GM10266 (cell line): ENCODE measurements around the gene ASPA.

Experiments
- DNase-seq: peaks from one replicate; pipeline ENCODE4 v3.0.0; 2012; ENCODE audit errors: extremely low spot score
- CTCF ChIP-seq: IDR thresholded peaks from 2 replicates; pipeline ENCODE4 v1.5.1; 2012; ENCODE audit warnings: mild to moderate bottlenecking, low read depth; ENCODE audit not compliant: control insufficient read depth, insufficient read depth; ENCODE audit errors: missing control alignments

Gene ASPA

GRCh38 chr17:3545151-3545550, 69.4 kb downstream of the ASPA start:
- TF ChIP-seq CTCF = no peak
- DNase-seq = no peak

- TF ChIP-seq CTCF = no peak
- DNase-seq = no peak
Measured at GRCh38 chr17:3546521-3546920, 70.7 kb downstream of the ASPA start.

- TF ChIP-seq CTCF = no peak
- DNase-seq = no peak
Measured at GRCh38 chr17:3546997-3547396, 71.2 kb downstream of the ASPA start.

- DNase-seq = no peak
- no peak for TF ChIP-seq CTCF
Measured at GRCh38 chr17:3547628-3548027, 71.8 kb downstream of the ASPA start.

- no peak for TF ChIP-seq CTCF
- DNase-seq = no peak
Measured at GRCh38 chr17:3549610-3550162, 73.9 kb downstream of the ASPA start.

- no peak for DNase-seq
- TF ChIP-seq CTCF = no peak
Measured at GRCh38 chr17:3551189-3551588, 75.4 kb downstream of the ASPA start.

- no peak for TF ChIP-seq CTCF
- no peak for DNase-seq
Measured at GRCh38 chr17:3552916-3553315, 77.1 kb downstream of the ASPA start.
